GM18526 (cell line): ENCODE results near the gene TSPAN3.

Source experiments
- POLR2A ChIP-seq: IDR thresholded peaks from 3 replicates; pipeline ENCODE4 v1.6.1; 2011; ENCODE audit not compliant: insufficient read length; ENCODE audit errors: extremely low read depth

The TSPAN3 gene

GRCh38 chr15:77004189-77004588 is 66.7 kb downstream of the TSPAN3 start:
- no peak for TF ChIP-seq POLR2A

GRCh38 chr15:77002954-77003912 is 67.7 kb downstream of the TSPAN3 start:
- no peak for TF ChIP-seq POLR2A

GRCh38 chr15:77002436-77002835 is 68.5 kb downstream of the TSPAN3 start:
- TF ChIP-seq POLR2A: no peak

GRCh38 chr15:77001966-77002365 is 68.9 kb downstream of the TSPAN3 start:
- TF ChIP-seq POLR2A: no peak

GRCh38 chr15:77001351-77001750 is 69.6 kb downstream of the TSPAN3 start:
- TF ChIP-seq POLR2A: no peak

GRCh38 chr15:76999996-77000395 is 70.9 kb downstream of the TSPAN3 start:
- no peak for TF ChIP-seq POLR2A

- TF ChIP-seq POLR2A: no peak
Measured at GRCh38 chr15:76998663-76999285, 72.1 kb downstream of the TSPAN3 start.

GRCh38 chr15:76996526-76997401 is 74.1 kb downstream of the TSPAN3 start:
- TF ChIP-seq POLR2A: no peak

- no peak for TF ChIP-seq POLR2A
Measured at GRCh38 chr15:76996076-76996525, 74.8 kb downstream of the TSPAN3 start.

GRCh38 chr15:76994971-76995945 is 75.7 kb downstream of the TSPAN3 start, which contains the start of gene PSTPIP1:
Gene PSTPIP1, plus strand, starts transcription at chr15:76995126. Its CDS starts 448 bp downstream, at chr15:76995574.
- peak; percentile 65 for TF ChIP-seq POLR2A

- no peak for TF ChIP-seq POLR2A
Measured at GRCh38 chr15:76994496-76994895, 76.4 kb downstream of the TSPAN3 start.

- no peak for TF ChIP-seq POLR2A
Measured at GRCh38 chr15:76994001-76994400, 76.9 kb downstream of the TSPAN3 start.

GRCh38 chr15:76993114-76993725 is 77.7 kb downstream of the TSPAN3 start:
- no peak for TF ChIP-seq POLR2A

GRCh38 chr15:76991741-76992645 is 78.9 kb downstream of the TSPAN3 start:
- no peak for TF ChIP-seq POLR2A
